NOMO-1 treated with DMSO at 0.1 percent for 48 hours (cell line): ENCODE data around the gene PNLIPRP3.

Experiments used
- DNase-seq: peaks from one replicate; lab custom pipeline; 2025; ENCODE audit not compliant: unreplicated experiment; lab: John Stamatoyannopoulos, UW

PNLIPRP3 gene

GRCh38 chr10:116504786-116505185, 77.1 kb downstream of the PNLIPRP3 start:
- no peak for DNase-seq

GRCh38 chr10:116510565-116510964, 82.9 kb downstream of the PNLIPRP3 start:
- DNase-seq: no peak

GRCh38 chr10:116511365-116511764, 83.7 kb downstream of the PNLIPRP3 start:
- no peak for DNase-seq

- peak; percentile 2 for DNase-seq
Measured at GRCh38 chr10:116521424-116522290, 94.0 kb downstream of the PNLIPRP3 start.

- DNase-seq: no peak
Measured at GRCh38 chr10:116522803-116523381, 95.2 kb downstream of the PNLIPRP3 start.

- DNase-seq: no peak
Measured at GRCh38 chr10:116524736-116525135, 97.1 kb downstream of the PNLIPRP3 start.

- DNase-seq: no peak
Measured at GRCh38 chr10:116526219-116526618, 98.6 kb downstream of the PNLIPRP3 start.
